Prostate gland (tissue), 2 donors: ENCODE results near the gene KRTAP2-4.

Experiments
- POLR2A ChIP-seq: fragments of 450-650 bp; IDR thresholded peaks from one replicate; pipeline ENCODE4 v1.6.1; 2016; ENCODE audit warnings: antibody characterized with exemption, mild to moderate bottlenecking
- POLR2AphosphoS5 ChIP-seq: sonication (generic); formaldehyde crosslinking; IDR thresholded peaks from one replicate; pipeline ENCODE4 v1.6.1; 2017; ENCODE audit warnings: antibody characterized with exemption
- TF ChIP-seq, protein P1 (sequence below), 4 experiments: fragments of 200-600 bp in 2 of 4; fragments of 450-650 bp in 2 of 4; sonication (generic) in 2 of 4; IDR thresholded peaks; 1 replicate in 3 of 4; 2 replicates in 1 of 4; pipeline ENCODE4 v1.5.1; 2016 to 2019; ENCODE audit warnings: antibody characterized with exemption in 4 of 4, mild to moderate bottlenecking in 2 of 4, moderate library complexity in 2 of 4

DNA sequence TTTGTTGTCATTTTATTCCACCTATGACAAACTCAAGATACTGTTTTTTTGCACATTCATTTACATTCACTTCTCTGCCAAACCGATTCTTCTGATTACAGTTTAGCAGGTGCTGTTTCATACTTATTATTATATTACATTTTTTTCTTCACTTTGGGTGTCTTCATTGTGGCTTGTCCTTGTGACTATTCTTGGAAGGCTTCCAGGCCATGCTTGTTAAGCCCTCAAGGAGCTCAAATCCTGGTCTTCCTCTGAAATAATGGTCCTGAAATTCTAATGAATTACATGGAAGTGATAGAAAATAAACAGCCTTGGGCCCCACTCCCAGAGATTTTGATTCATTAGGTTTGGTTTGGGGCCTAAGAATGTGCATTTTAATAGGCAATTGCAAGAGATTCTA, 1.4 kb downstream of the KRTAP2-4 start:
- TF ChIP-seq, protein P1, sequence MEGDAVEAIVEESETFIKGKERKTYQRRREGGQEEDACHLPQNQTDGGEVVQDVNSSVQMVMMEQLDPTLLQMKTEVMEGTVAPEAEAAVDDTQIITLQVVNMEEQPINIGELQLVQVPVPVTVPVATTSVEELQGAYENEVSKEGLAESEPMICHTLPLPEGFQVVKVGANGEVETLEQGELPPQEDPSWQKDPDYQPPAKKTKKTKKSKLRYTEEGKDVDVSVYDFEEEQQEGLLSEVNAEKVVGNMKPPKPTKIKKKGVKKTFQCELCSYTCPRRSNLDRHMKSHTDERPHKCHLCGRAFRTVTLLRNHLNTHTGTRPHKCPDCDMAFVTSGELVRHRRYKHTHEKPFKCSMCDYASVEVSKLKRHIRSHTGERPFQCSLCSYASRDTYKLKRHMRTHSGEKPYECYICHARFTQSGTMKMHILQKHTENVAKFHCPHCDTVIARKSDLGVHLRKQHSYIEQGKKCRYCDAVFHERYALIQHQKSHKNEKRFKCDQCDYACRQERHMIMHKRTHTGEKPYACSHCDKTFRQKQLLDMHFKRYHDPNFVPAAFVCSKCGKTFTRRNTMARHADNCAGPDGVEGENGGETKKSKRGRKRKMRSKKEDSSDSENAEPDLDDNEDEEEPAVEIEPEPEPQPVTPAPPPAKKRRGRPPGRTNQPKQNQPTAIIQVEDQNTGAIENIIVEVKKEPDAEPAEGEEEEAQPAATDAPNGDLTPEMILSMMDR (IDR thresholded peaks at IDR 0.05) = no peak
- no peak for TF ChIP-seq POLR2A
- TF ChIP-seq POLR2AphosphoS5 = no peak
